GM19468 (cell line): ENCODE data around the gene LYPD8.
"Not testable (repeated sequence)": the region's sequence is repeated elsewhere in the genome, so short reads cannot be mapped to it uniquely, and the experiment has no call there.

Experiments used
- ATAC-seq: cut with Tn5 transposase; IDR thresholded peaks from one replicate; pipeline ENCODE4 v1.9.1; 2021; ENCODE audit warnings: mild to moderate bottlenecking, moderate library complexity, moderate number of reproducible peaks; ENCODE audit not compliant: unreplicated experiment; ENCODE audit errors: extremely low read depth

Gene LYPD8, protein sequence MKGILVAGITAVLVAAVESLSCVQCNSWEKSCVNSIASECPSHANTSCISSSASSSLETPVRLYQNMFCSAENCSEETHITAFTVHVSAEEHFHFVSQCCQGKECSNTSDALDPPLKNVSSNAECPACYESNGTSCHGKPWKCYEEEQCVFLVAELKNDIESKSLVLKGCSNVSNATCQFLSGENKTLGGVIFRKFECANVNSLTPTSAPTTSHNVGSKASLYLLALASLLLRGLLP

DNA sequence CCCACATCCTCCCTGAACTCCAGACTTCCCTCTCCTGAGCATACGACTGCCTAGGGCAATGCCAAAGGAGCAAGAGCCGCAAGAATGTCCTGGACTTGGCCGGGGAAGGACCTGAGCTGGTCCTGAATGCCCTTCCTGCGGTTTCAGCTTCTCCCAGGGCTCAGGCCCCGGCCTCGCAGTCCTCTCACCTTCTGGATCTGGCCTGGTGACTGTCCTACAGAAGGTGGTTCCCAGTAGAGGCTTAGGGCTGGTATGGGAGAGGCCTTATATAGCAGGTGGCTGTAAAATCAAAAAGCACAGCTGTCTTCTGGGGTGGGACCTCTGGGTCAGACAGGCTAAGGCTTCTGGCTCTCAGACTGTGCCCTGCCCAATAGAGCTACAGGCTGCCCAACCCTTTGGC lies at the start of gene LYPD8:
Gene LYPD8, minus strand, starts transcription at position 243 of the 400 bp plus-strand sequence. CDS start 4,678 bp downstream, outside the sequence.
- no peak for ATAC-seq

DNA sequence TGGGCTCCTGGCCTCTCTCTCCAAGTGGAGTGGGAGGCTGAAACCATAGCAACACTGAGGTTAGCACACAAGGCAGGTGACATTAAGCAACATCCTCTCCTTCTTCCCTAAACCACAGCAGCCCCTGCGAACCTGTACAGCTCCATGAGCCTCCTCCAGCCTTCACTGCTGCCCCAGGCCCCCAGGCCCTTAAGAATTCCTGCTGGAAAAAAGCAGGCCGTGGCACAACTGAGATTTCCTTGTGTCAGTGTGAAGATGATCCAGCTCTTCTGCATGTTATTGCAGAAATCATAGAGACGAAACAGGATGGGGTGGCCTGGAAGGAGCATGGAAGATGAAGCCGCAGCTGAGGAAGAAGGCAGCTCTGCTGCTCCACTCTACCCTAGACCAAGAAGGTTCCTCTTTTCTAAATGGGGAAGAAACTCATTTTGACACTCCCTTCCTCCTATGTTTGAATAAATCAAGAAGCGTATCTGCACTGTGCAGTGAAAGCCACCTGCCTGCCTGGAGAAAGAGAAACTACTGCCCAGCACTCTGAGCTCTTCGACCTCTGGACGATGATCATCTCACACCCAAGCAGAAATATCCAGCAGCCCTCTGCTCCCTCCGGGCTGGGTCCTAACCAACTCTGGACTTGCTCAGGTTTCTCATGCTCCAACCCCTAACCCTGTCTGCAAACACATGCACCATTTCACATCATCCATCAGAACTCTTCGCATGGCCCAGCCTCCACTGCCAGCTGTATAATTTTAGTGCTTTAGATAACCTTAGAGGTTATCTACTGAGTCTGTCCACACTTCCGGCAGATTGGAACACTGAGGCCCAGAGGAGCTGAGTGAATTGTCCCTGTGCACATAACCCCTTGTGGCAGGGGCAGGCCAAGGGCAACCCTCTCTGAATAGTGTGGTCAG lies 49.5 kb upstream of the LYPD8 start:
- peak; percentile 83 for ATAC-seq

DNA sequence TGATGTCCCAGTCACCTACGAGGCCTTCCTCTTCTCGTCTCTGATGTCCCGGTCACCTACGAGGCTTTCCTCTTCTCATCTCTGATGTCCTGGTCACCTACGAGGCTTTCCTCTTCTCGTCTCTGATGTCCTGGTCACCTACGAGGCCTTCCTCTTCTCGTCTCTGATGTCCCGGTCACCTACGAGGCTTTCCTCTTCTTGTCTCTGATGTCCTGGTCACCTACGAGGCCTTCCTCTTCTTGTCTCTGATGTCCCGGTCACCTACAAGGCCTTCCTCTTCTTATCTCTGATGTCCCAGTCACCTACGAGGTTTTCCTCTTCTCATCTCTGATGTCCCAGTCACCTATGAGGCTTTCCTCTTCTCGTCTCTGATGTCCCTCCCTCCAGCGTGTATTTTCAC lies 47.9 kb upstream of the LYPD8 start:
- ATAC-seq = not testable (repeated sequence)

DNA sequence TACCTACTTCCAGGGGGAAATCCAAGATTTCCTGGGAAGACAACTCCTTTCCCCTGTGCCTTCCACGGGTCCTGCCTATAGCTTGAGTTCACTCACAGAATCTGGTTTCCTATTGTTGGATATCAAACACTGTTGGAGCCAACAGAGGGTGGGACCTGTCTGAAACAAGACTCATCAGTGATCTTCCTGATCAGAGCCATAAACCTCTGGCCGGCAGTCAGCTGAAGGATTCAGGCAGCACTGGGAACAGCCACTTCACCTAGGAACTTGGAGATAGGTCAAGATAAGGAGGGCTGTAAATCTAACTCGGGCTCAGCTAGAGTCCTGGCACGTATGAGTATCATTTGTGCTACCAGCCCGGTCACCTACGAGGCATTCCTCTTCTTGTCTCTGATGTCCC lies 46.9 kb upstream of the LYPD8 start:
- no peak for ATAC-seq

DNA sequence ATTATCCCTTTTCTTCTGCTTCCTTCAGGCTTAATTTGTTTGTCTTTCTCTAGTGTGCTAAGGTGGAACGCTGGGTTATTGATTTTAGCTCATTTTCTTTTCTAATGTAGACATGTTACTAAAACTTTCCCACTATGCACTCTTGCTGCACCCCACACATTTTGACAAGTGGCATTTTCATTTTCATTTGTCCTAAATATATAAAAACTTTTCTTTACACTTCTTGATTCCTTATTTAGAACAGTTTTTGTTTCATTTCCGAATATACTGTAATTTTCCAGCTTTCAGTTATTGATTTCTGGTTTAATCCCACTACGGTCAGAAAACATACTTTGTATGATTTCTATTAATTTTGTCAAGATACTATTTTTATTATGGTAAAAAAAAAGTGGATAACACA lies 44.9 kb upstream of the LYPD8 start:
- ATAC-seq = no peak

DNA sequence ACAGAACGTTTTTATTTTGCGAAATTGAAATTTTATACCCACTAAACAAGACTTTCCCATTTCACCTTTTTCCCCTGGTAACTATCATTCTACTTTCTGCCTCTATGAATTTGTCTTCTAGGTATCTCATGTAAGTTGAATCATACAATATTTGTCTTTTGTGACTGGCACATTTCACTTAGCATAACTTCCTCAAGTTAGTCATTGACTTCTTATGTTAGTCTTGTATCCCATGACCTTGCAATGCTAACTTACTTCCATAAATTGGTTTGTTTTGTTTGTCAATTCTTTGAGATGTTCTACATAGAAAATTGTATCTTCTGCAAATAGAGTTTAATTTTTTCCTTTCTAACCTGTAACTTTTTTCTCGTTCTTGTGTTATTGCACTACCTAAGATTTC lies 43.2 kb upstream of the LYPD8 start:
- ATAC-seq = no peak

DNA sequence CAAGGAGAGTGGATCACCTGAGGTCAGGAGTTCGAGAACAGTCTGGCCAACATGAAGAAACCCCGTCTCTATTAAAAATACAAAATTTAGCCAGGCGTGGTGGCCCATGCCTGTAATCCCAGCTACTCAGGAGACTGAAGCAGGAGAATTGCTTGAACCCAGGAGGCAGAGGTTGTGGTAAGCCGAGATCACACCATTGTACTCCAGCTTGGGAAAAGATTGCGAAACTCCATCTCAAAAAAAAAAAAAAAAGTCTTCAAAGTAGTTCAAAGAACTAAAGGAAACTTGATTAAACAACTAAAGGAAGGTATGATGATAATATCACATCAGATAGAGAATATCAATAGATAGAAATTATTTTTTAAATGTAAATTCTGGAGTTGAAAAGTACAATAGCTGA lies 39.1 kb upstream of the LYPD8 start:
- not testable (repeated sequence) for ATAC-seq

DNA sequence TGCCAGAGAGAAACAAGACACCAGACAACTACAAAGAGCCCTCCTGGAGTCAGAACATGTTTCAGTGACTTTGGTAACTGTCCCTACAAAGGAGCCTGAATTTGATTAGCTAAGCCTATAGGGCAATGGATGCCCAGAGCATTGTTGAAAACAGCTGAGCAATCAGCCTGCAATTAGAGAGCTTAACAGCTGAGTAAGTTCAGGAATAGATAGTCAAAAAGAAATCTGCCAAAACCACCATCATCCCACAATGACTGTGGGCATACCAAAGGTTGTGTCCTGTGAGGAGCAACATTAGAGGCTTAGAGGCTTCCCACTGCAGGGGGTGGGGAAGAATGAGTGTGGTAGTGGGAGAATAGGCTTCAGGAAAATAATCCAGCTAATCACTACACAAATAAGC lies 38.0 kb upstream of the LYPD8 start:
- peak; percentile 93 for ATAC-seq

DNA sequence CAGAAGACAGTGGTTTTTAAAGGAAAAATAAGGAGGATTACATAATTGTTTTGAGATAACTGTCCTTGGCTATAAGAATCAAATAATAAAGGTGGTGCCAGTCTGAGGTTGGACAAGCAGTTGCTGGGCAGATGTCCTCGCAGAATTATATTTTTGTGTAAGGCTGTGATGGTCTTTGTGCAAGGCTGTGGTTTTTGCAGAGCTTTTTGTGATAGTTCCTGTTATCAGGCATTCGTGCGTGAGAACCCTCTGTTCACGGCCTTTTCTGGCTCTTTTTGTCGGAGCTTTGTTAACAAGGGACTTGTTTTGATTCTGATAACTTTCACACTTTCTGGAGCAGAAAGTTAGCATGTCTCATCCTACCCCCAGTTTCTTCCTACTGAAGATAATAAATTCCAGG lies 36.8 kb upstream of the LYPD8 start:
- no peak for ATAC-seq

DNA sequence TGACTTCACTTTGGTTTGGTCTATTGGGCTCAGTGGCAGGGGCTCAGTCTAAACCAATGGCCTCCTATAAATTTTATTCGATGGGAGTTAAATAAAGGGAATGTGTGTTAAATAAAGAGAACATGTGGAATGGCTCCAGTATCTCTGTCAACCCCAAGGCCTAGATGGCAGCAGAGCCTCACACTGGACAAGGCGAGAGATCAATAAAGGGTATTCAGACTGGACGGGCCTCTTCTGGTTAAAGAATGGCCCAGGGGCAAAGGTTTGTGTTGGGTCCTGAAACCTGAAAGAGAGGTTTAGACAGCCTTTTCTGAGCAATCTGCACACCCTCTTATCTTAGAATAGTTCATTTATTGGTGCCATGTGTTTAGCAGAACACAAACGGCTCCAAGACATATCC lies 35.5 kb upstream of the LYPD8 start:
- ATAC-seq = no peak

DNA sequence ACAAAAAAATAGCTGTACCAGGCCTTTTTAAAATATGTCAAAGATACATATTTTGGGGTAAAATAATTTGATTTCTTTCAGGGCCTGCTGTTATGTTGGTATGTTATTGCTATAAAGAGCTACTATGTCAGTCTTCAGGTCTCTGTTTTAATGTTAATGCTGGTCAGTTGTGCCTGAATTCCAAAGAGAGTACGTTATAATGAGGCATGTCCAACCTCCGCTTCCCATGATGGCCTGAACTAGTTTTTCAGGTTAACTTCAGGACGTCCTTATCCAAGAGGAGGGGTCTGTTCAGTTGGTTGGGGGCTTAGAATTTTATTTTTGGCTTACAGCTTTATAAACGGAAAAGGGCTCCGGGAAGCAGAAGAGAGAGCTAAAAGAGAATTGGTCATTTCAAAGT lies 34.9 kb upstream of the LYPD8 start:
- no peak for ATAC-seq

DNA sequence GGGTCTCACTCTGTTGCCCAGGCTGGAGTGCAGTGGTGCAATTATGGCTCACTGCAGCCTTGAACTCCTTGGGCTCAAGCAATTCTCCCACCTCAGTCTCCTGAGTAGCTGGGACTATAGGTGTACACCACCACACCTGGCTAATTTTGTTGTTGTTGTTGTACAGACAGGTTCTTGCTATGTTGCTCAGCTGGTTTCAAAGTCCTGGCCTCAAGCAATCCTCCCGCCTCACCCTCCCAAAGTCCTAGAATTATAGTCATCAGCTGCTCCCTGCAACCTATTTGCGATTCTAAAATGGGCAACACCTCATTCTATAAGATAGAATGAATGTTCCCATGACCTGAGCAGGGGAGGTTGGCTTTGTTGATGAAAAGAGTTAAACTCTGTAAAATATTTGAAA lies 33.8 kb upstream of the LYPD8 start:
- not testable (repeated sequence) for ATAC-seq

DNA sequence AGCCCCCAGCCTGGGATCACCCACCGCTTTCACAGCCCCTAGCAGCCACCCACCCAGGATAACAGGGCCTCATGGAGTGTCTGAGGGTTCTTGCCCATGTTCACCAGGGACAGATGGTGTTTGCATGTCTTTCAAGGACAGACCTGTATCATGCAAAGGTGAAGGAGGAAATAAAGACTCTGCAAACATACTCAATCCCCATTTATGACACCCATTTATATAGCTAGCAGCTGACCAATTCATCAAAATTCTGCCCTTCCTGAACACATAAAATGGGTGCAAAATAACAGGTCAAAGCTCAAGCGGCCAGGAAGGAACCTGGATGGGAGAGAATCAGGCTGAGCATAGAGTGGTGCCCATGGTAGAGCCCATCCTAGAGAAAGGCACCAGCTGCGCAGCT lies 32.8 kb upstream of the LYPD8 start:
- no peak for ATAC-seq

DNA sequence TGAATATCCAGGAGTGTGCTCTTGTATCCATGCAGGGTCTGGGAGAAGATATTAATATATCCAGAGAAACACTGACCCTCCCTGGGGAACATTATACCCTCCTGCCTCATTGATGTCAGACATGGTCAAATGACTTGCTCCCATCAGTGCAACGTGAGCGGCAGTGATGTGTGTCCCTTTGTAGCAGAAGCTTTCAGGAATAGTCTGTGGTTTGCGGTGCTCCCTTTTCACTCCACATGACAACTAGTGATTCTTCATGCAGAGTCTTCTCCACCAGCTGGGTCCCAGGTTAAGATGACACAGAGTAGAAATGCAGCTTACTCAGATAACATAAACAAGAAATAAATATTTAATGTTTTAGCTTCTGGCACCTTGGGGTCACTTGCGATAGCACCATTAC lies 31.9 kb upstream of the LYPD8 start:
- no peak for ATAC-seq

DNA sequence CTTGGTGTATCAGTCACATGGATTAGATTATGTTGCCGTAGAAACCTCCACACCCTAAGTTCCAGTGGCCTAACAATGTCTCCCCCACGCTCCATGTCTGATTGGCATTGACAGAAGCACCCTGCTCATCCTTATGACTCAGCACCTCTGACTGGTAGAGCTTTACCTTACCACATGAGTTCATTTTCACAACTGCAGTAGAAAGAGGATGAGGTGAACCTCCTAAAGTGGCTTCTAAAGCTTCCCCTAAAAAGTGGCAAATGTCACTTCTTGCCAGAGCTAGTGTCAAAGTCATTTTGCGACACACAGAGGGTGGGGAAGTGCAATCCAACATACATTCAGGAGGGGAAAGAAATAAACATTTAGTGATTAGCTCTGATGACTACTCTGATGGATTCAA lies 30.6 kb upstream of the LYPD8 start:
- peak; percentile 29 for ATAC-seq

DNA sequence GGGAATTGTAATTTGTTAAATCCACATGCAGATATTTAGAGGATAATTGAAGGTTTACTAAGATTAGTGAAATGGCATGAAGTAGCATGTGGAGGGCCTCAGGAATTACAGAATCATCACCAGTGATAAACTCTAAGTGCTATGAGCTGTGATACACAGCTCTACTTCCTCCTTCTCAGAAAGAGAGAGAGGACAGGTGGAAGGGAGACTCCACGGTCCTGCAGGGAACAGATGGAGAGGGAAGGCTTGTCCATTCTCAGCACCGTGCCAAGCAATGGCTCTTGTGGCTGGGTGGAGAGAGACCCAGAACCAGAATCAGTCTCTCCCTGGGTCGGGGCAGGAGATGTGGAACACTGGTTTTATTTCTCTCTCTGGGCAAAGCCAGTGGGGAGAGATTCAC lies 27.8 kb upstream of the LYPD8 start:
- ATAC-seq = no peak

DNA sequence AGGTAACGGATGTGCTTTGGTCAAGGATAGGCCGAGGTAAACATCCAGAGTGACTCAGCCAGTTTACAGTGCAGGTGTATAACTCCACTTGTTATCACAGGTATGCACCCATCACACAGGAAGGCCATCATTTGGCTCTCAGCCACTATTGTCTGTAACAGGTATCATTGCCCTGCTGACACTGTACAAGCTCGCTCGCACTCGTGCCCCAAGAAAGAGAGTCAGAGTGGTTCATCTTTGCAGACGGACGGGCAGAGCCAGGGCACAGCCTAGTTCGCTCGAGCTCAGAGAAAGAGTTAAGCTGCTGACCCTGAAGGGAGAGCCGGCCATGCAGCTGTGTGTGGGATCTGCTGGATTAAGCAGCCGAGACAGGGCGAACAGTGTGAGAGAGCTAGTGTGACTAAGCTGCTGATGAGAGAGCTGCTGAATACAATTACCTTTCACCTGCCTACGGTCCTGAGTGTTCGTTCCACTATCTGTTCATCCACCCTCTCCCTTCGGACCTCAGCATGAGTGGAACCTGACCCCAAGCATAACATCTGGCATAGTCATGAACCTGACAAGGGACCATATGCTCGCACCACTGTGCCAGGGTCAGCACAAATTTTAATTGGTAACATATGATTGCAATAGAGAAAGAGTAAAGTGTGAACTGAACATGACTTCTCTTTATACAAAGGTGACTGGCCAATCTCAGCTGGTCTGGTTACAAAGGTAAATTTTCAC lies 27.0 kb upstream of the LYPD8 start:
- ATAC-seq = no peak

DNA sequence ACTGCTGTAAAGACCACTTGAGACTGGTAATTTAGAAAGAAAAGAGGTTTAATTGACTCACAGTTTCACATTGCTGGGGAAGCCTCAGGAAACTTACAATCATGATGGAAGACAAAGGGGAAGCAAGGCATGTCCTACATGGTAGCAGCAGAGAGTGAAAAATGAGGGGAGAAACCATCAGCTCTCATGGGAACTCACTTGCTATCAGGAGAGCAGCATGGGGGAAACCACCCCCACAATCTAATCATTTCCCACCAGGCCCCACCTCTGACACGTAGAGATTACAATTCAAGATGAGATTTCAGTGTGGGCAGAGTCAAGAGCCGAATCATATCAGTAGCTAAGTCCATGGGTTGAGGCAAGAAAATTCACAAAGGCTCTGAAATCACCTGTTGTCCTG lies 23.8 kb upstream of the LYPD8 start:
- no peak for ATAC-seq

DNA sequence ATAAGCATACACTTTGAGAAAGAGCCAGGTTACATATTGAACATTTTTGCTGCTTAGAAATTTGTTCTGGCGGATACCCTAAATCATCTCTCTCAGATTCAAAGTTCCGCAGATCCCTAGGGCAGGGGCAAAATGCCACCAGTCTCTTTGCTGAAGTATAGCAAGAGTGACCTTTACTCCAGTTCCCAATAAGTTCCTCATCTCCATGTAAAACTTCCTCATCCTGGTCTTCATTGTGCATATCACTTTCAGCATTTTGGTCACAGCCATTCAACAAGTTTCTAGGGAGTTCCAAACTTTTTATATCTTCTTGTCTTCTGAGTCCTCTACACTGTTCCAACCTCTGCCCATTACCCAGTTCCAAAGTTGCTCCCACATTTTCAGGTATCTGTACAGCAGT lies 23.3 kb upstream of the LYPD8 start:
- no peak for ATAC-seq

DNA sequence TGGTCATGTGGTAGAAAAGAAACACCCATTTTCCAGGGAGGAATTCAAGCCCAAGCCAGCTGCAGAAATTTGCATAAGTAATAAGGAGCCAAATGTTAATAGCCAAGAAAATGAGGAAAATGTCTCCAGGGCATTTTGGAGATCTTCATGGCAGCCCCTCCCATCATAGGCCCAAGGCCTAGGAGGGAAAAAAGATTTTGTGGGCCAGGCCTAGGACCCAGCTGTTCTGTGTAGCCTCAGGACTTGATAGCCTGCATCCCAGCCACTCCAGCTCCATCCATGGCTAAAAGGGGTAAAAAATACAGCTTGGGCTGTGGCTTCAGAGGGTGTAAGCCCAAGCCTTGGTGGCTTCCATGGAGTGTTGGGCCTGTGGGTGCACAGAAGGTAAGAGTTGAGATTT lies 21.4 kb upstream of the LYPD8 start:
- no peak for ATAC-seq

DNA sequence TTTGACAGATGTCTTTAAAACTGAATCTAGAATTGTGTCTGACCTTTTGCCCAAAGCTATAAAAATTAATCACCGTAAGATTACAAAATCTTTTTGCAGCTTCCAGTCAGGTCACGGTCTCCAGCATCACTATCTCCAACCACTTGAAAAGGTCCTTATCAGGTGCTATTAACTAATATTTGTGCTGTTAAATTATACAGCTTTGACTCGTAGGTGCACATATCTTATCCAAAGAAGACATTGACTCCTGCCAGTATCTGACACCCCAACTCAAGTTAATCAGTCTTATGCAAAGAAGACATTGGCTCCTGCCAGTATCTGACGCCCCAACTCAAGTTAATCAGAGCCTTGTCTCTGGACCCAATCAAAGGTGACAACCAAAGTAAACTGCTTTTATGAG lies 19.9 kb upstream of the LYPD8 start:
- no peak for ATAC-seq
